Activated naive CD8-positive, alpha-beta T cell treated with anti-CD3 and anti-CD28 coated beads, Interleukin-2, amount 10 ng/mL, durations not matched to agents 7 days and 5 days (primary cell): ENCODE data around the gene CCDC18. TPM values are rescaled to one million over a fixed set of nuclear protein-coding genes. Genes with fewer than 3 reads are reported as not detected.
"Not testable (repeated sequence)": the region's sequence is repeated elsewhere in the genome, so short reads cannot be mapped to it uniquely, and the experiment has no call there.

Experiments used
- ATAC-seq: fragments of 150-1000 bp; cut with Tn5 transposase; one replicate; pipeline ENCODE4 v1.10.0; 2021; ENCODE audit warnings: low read depth, moderate library complexity
- POLR2A ChIA-PET: fragments of 350-600 bp; sonication (Branson Sonifier 250); formaldehyde crosslinking; loops from one replicate; lab custom pipeline; 2021; ENCODE audit warnings: antibody characterized with exemption; lab: Charles Lee
- DNase-seq: peaks from one replicate; pipeline ENCODE4 v3.0.0; 2021
- H3K27ac Mint-ChIP-seq: one replicate; pipeline ENCODE4 v1.8.0; 2022; ENCODE audit warnings: mild to moderate bottlenecking, mixed read lengths
- H3K27me3 Mint-ChIP-seq: one replicate; pipeline ENCODE4 v1.8.0; 2022; ENCODE audit warnings: mild to moderate bottlenecking, moderate library complexity, mixed read lengths
- H3K36me3 Mint-ChIP-seq: one replicate; pipeline ENCODE4 v1.8.0; 2021; ENCODE audit warnings: mild to moderate bottlenecking, mixed read lengths
- H3K4me1 Mint-ChIP-seq: one replicate; pipeline ENCODE4 v1.8.0; 2021; ENCODE audit warnings: mixed read lengths
- H3K4me3 Mint-ChIP-seq: one replicate; pipeline ENCODE4 v1.8.0; 2022; ENCODE audit warnings: mild to moderate bottlenecking, moderate library complexity, mixed read lengths
- H3K9me3 Mint-ChIP-seq: one replicate; pipeline ENCODE4 v1.8.0; 2021; ENCODE audit warnings: mixed read lengths
- total RNA-seq, 2 experiments: library from RNA; stranded (reverse); gene quantifications; one replicate each; pipeline ENCODE4 v1.2.3, GENCODE V29; 2021

Gene CCDC18
- total RNA-seq, 2 experiments from 2014 or later = 25.2 to 29.2 TPM

GRCh38 chr1:93221913-93222312 is 41.4 kb downstream of the CCDC18 start:
- DNase-seq (no peak), ATAC-seq (no peak)
- POLR2A ChIA-PET = interaction anchor here (1.1 kb wide), 1 partner anchor 142 kb away, joined by 3 read pairs; no protein-coding TSS in a partner anchor
- Mint-ChIP-seq H3K4me3 (no peak overlapping the region), H3K27me3 (no peaks in the 10 kb centered on the region), H3K36me3 (peaks cover 61% of the 10 kb centered on the region), H3K4me1 (peaks cover 16% of the 10 kb centered on the region), H3K27ac (no peak overlapping the region), H3K9me3 (peaks cover 4% of the 10 kb centered on the region)

DNA sequence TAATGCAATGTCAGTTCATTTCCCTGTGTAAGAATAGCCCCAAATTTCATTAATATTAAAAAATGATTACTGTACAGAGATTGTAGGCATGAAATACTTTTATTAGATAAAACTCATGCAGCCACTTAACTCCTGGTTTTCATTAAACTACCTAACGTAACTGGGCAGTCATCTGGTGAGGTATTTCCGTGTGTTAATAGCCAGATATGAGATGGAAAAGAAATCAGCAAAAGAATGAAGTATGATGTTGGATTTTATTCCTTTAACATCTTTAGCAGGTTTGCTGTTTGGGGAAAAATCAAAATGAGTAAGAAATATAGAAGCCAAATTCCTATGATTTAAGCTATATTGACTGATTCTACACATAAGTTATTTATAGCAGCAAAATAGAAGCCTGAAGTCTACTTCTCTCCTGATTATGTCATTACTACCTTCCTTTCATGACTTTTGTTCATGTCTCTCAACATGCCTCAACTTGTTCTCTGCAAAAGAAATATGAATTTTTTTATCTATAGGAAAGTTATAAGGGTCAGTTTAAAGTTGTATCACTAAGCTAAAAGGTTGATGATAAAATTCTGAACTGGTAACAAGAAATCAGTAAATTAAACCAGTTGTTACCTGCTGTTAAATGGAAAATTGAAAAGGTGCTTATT is 42.6 kb downstream of the CCDC18 start:
- Mint-ChIP-seq H3K4me3 (no peak overlapping the region), H3K9me3 (peaks cover 4% of the 10 kb centered on the region), H3K36me3 (peaks cover 54% of the 10 kb centered on the region), H3K4me1 (peaks cover 16% of the 10 kb centered on the region), H3K27ac (no peak overlapping the region), H3K27me3 (no peaks in the 10 kb centered on the region)
- no peak for DNase-seq
- no peak for ATAC-seq
- POLR2A ChIA-PET = no interaction called here

GRCh38 chr1:93235261-93235660 is 54.7 kb downstream of the CCDC18 start:
- H3K4me3 Mint-ChIP-seq = no peak overlapping the region
- no peaks in the 10 kb centered on the region for H3K4me1 Mint-ChIP-seq
- POLR2A ChIA-PET = no interaction called here
- H3K9me3 Mint-ChIP-seq = no peaks in the 10 kb centered on the region
- DNase-seq (no peak), ATAC-seq (no peak)
- H3K36me3 Mint-ChIP-seq = peaks cover 76% of the 10 kb centered on the region
- H3K27ac Mint-ChIP-seq = no peak overlapping the region
- no peaks in the 10 kb centered on the region for H3K27me3 Mint-ChIP-seq

GRCh38 chr1:93237021-93237420 is 56.5 kb downstream of the CCDC18 start:
- Mint-ChIP-seq H3K4me3 (no peak overlapping the region), H3K9me3 (peaks cover 3% of the 10 kb centered on the region), H3K36me3 (peaks cover 78% of the 10 kb centered on the region), H3K27ac (no peak overlapping the region), H3K4me1 (no peaks in the 10 kb centered on the region), H3K27me3 (no peaks in the 10 kb centered on the region)
- no peak for DNase-seq
- POLR2A ChIA-PET = no interaction called here
- no peak for ATAC-seq

DNA sequence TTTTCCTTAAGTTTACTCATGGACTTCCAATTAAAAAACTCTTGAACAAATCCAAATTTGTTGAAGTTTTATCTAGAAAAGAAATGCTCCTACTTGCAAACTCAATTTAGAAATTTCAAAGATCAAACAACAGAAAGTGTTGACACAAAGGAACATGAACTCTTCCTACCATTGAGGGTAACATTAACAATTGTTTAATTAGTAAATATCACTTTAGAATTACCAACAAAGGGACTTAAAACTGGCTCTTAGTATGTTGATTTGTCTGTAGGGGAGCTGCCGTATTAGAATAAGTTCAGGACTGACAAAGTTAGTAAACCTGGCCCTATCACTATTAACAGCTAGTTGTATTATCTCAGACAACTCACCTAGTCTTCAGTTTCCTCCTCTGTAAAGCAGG is 57.9 kb downstream of the CCDC18 start:
- DNase-seq (no peak), ATAC-seq (no peak)
- POLR2A ChIA-PET = interaction anchor here (0.9 kb wide), 1 partner anchor 19 kb away, joined by 3 read pairs; no protein-coding TSS in a partner anchor
- peaks cover 81% of the 10 kb centered on the region for H3K36me3 Mint-ChIP-seq
- no peaks in the 10 kb centered on the region for H3K27me3 Mint-ChIP-seq
- no peaks in the 10 kb centered on the region for H3K4me1 Mint-ChIP-seq
- H3K4me3 Mint-ChIP-seq = no peak overlapping the region
- peaks cover 12% of the 10 kb centered on the region for H3K9me3 Mint-ChIP-seq
- H3K27ac Mint-ChIP-seq = no peak overlapping the region

GRCh38 chr1:93239863-93240262 is 59.3 kb downstream of the CCDC18 start:
- peaks cover 80% of the 10 kb centered on the region for H3K36me3 Mint-ChIP-seq
- DNase-seq = no peak
- no peak overlapping the region for H3K4me3 Mint-ChIP-seq
- POLR2A ChIA-PET = no interaction called here
- H3K27ac Mint-ChIP-seq = no peak overlapping the region
- no peaks in the 10 kb centered on the region for H3K27me3 Mint-ChIP-seq
- no peaks in the 10 kb centered on the region for H3K4me1 Mint-ChIP-seq
- no peak for ATAC-seq
- H3K9me3 Mint-ChIP-seq = peaks cover 12% of the 10 kb centered on the region

- H3K4me1 Mint-ChIP-seq, POLR2A ChIA-PET, ATAC-seq, H3K27me3 Mint-ChIP-seq, DNase-seq, H3K27ac Mint-ChIP-seq, H3K4me3 Mint-ChIP-seq: not testable (repeated sequence)
- Mint-ChIP-seq H3K9me3 (peaks cover 12% of the 10 kb centered on the region), H3K36me3 (peaks cover 74% of the 10 kb centered on the region)
Measured at GRCh38 chr1:93243233-93243632, 62.7 kb downstream of the CCDC18 start.

DNA sequence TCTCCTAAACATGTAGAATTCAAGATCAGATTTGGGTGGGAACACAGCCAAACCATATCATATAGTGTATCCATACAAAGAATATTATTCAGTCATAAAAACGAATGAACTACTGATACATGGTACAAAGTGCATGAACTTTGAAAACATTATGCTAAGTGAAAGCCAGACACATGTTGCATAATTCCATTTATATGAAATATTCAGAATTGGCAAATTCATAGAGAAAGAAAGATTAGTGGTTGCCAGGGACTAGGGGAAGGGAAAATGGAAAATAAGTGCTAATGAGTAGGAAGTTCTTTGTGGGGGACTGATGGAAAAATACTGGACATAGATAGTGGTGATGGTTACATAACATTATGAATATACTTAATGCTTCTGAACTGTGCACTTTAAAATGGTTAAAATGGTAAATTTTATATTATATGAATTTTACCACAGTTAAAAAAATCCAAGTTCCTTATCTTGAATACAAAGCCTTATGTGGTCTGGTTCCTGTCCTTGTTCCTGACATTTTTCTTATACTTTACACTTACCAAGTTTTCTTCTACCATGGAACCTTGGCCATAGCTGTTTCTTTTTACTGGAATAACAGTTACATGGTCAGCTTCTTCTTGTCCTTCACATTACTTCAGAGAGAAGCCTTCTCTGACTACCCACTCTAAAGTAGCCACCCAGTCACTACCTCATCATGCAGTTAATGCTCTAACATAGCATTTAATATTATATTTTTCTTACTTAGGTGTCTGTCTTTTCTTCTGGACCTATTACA is 64.0 kb downstream of the CCDC18 start:
- Mint-ChIP-seq H3K9me3 (peaks cover 16% of the 10 kb centered on the region), H3K36me3 (peaks cover 74% of the 10 kb centered on the region)
- DNase-seq = no peak

DNA sequence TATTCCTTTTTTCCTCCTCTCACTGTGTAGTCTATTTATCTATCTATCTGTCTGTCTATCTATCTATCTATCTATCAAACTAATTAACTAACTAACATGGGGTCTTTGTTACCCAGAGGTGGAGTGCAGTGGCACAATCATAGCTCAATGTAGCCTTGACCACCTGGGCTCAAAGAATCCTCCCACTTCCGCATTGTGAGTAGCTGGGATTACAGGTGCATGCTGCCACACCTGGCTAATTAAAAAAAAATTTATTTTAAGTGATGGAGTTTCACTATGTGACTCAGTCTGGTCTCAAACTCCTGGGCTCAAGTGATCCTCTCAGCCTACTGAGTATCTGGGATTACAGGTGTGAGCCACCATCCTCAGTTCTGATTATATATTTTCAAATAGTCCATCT is 71.4 kb downstream of the CCDC18 start:
- peaks cover 2% of the 10 kb centered on the region for H3K4me1 Mint-ChIP-seq
- H3K27ac Mint-ChIP-seq = no peak overlapping the region
- H3K27me3 Mint-ChIP-seq = no peaks in the 10 kb centered on the region
- peaks cover 66% of the 10 kb centered on the region for H3K36me3 Mint-ChIP-seq
- peaks cover 11% of the 10 kb centered on the region for H3K9me3 Mint-ChIP-seq
- POLR2A ChIA-PET = no interaction called here
- no peak overlapping the region for H3K4me3 Mint-ChIP-seq
- DNase-seq (no peak), ATAC-seq (no peak)

More for the DNA sequence above, 64.0 kb downstream of the CCDC18 start:
- POLR2A ChIA-PET = no interaction called here
- H3K27ac Mint-ChIP-seq = no peak overlapping the region
- H3K4me3 Mint-ChIP-seq = no peak overlapping the region
- ATAC-seq = no peak
- no peaks in the 10 kb centered on the region for H3K27me3 Mint-ChIP-seq
- no peaks in the 10 kb centered on the region for H3K4me1 Mint-ChIP-seq

DNA sequence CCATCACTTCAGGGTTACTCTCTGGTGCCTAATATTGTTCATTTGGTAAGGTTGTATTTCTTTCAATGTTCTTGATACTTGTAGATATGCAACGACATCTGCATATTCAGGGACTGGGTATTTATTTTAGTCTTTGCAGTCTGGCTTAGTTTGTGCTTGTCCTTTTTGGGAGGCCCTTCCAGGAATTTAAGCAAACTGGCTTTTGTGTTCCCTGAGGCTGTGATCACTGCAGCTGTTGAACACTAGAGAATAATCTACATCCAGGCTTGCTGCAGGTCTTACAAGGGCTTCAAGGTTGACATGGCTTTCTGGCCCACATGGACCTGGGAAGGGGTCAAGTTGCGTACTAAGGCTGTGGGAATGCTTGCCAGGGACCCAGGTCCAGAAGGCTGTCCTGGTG is 72.1 kb downstream of the CCDC18 start:
- Mint-ChIP-seq H3K27me3 (no peaks in the 10 kb centered on the region), H3K36me3 (peaks cover 61% of the 10 kb centered on the region), H3K4me1 (peaks cover 2% of the 10 kb centered on the region), H3K27ac (no peak overlapping the region), H3K4me3 (no peak overlapping the region), H3K9me3 (peaks cover 11% of the 10 kb centered on the region)
- ATAC-seq (no peak), DNase-seq (no peak)
- POLR2A ChIA-PET = no interaction called here

- Mint-ChIP-seq H3K36me3 (peaks cover 56% of the 10 kb centered on the region), H3K27ac (no peak overlapping the region), H3K4me3 (no peak overlapping the region), H3K4me1 (peaks cover 2% of the 10 kb centered on the region), H3K27me3 (no peaks in the 10 kb centered on the region), H3K9me3 (peaks cover 11% of the 10 kb centered on the region)
- DNase-seq (no peak), ATAC-seq (no peak)
- POLR2A ChIA-PET = no interaction called here
Measured at GRCh38 chr1:93253516-93253915, 73.0 kb downstream of the CCDC18 start.

- DNase-seq = no peak
- peaks cover 48% of the 10 kb centered on the region for H3K36me3 Mint-ChIP-seq
Measured at GRCh38 chr1:93255222-93256079, 74.9 kb downstream of the CCDC18 start.

GRCh38 chr1:93256433-93256832 is 75.9 kb downstream of the CCDC18 start:
- H3K36me3 Mint-ChIP-seq = peaks cover 48% of the 10 kb centered on the region
- no peaks in the 10 kb centered on the region for H3K27me3 Mint-ChIP-seq
- POLR2A ChIA-PET = interaction anchor here (0.7 kb wide), 1 partner anchor 1165 kb away, joined by 4 read pairs; no protein-coding TSS in a partner anchor
- no peak overlapping the region for H3K27ac Mint-ChIP-seq
- H3K4me1 Mint-ChIP-seq = no peaks in the 10 kb centered on the region
- peaks cover 5% of the 10 kb centered on the region for H3K9me3 Mint-ChIP-seq
- ATAC-seq = no peak
- no peak for DNase-seq
- no peak overlapping the region for H3K4me3 Mint-ChIP-seq

More at GRCh38 chr1:93255222-93256079, 74.9 kb downstream of the CCDC18 start:
- no peak for ATAC-seq
- no peak overlapping the region for H3K27ac Mint-ChIP-seq
- no peak overlapping the region for H3K4me3 Mint-ChIP-seq
- H3K27me3 Mint-ChIP-seq = no peaks in the 10 kb centered on the region
- H3K9me3 Mint-ChIP-seq = peaks cover 7% of the 10 kb centered on the region
- H3K4me1 Mint-ChIP-seq = peaks cover 2% of the 10 kb centered on the region
- POLR2A ChIA-PET = no interaction called here
